Measurements from ENCODE around the gene ZNF667. TPM values are rescaled to one million over a fixed set of nuclear protein-coding genes. Genes with fewer than 3 reads are reported as not detected.

Gene ZNF667
- total RNA-seq, 6 donors from 2014 or later: 1.1 to 3.6 (median 1.9) TPM

DNA sequence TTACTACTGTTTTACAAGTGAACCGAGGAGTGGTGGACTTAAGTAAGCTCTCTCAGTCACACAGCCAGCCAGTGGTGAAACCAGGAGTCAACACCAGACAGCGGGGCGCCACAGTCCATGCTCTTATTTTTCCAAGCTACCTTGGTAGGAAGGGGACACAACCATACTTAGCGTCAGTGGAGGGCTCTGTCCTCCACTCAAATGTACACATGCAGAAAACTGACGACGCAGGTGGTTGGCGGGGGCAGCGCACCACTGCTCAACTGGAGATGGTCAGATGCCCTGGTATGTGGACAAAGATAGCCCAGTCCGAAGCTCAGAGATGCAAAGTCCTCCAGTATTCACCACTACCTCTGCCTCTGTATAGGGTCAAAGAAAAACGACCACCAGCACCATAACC is 1.1 kb downstream of the ZNF667 start:
- ATAC-seq (ENCODE audit: low FRiP score in 2 of 2) (no peak), DNase-seq (peak in 1 of 2 donors; percentile 48)
- WGBS, 2 donors: 75 to 90% methylated on average over 9 to 10 of the region's 10 CpGs
- Histone ChIP-seq H3K36me3 (peaks cover 0 to 10% (median 0%) of the 10 kb centered on the region in 4 donors), H3K9me3 (peaks cover 0 to 42% (median 26%) of the 10 kb centered on the region in 4 donors), H3K27me3 (peaks cover 0 to 4% (median 0%) of the 10 kb centered on the region in 4 donors), H3K4me3 (peak overlapping the region in 1 of 4 donors; percentile 83), H3K4me1 (peaks cover 0 to 7% (median 3%) of the 10 kb centered on the region in 4 donors), H3K27ac (no peak overlapping the region)
- TF ChIP-seq CTCF (IDR thresholded peaks at IDR 0.05) (no peak), POLR2AphosphoS5 (IDR thresholded peaks at IDR 0.05) (no peak), EP300 (IDR thresholded peaks at IDR 0.05) (no peak), POLR2A (IDR thresholded peaks at IDR 0.05) (no peak)

- peaks cover 5 to 48% (median 32%) of the 10 kb centered on the region in 4 donors for H3K9me3 ChIP-seq
- WGBS, 2 donors: 75% methylated on average over 3 of the region's 3 CpGs; no CpG with 5 or more reads in 1 of the 2 donors
- DNase-seq (no peak), ATAC-seq (ENCODE audit: low FRiP score in 2 of 2) (no peak)
- peaks cover 0 to 4% (median 0%) of the 10 kb centered on the region in 4 donors for H3K27me3 ChIP-seq
- H3K4me3 ChIP-seq: no peak overlapping the region
- H3K4me1 ChIP-seq: peaks cover 0 to 5% (median 3%) of the 10 kb centered on the region in 4 donors
- no peak overlapping the region for H3K27ac ChIP-seq
- H3K36me3 ChIP-seq: peaks cover 0 to 10% (median 0%) of the 10 kb centered on the region in 4 donors
- TF ChIP-seq POLR2AphosphoS5 (IDR thresholded peaks at IDR 0.05) (no peak), CTCF (IDR thresholded peaks at IDR 0.05) (no peak), POLR2A (IDR thresholded peaks at IDR 0.05) (no peak), EP300 (IDR thresholded peaks at IDR 0.05) (no peak)
These were observed 2.8 kb downstream of the ZNF667 start for GRCh38 chr19:56474308-56474707.

- no peak for TF ChIP-seq POLR2AphosphoS5 (IDR thresholded peaks at IDR 0.05)
- no peak for TF ChIP-seq POLR2A (IDR thresholded peaks at IDR 0.05)
- TF ChIP-seq CTCF (IDR thresholded peaks at IDR 0.05): no peak
- no peak for TF ChIP-seq EP300 (IDR thresholded peaks at IDR 0.05)
- no peak overlapping the region for H3K4me3 ChIP-seq
- 94 to 98% methylated on average over 8 of the region's 8 CpGs for WGBS, 2 donors
These were observed 35.8 kb downstream of the ZNF667 start for GRCh38 chr19:56441206-56441792.

GRCh38 chr19:56423985-56424353 is 53.2 kb downstream of the ZNF667 start:
- DNase-seq: no peak
- H3K4me1 ChIP-seq: no peaks in the 10 kb centered on the region
- H3K27ac ChIP-seq: no peak overlapping the region
- TF ChIP-seq POLR2AphosphoS5 (IDR thresholded peaks at IDR 0.05) (no peak), POLR2A (IDR thresholded peaks at IDR 0.05) (no peak), CTCF (IDR thresholded peaks at IDR 0.05) (no peak), EP300 (IDR thresholded peaks at IDR 0.05) (no peak)
- H3K4me3 ChIP-seq: no peak overlapping the region
- 89 to 91% methylated on average over 1 of the region's 1 CpG for WGBS, 2 donors
- H3K27me3 ChIP-seq: no peaks in the 10 kb centered on the region
- peaks cover 99 to 100% (median 100%) of the 10 kb centered on the region in 4 donors for H3K9me3 ChIP-seq
- ATAC-seq (ENCODE audit: low FRiP score in 2 of 2): no peak
- H3K36me3 ChIP-seq: peaks cover 3 to 51% (median 33%) of the 10 kb centered on the region in 4 donors

More at GRCh38 chr19:56441206-56441792, 35.8 kb downstream of the ZNF667 start:
- Histone ChIP-seq H3K27me3 (no peaks in the 10 kb centered on the region), H3K9me3 (peaks cover 74 to 85% (median 84%) of the 10 kb centered on the region in 4 donors), H3K36me3 (peaks cover 0 to 11% (median 1%) of the 10 kb centered on the region in 4 donors), H3K27ac (no peak overlapping the region), H3K4me1 (no peaks in the 10 kb centered on the region)
- no peak for DNase-seq
- no peak for ATAC-seq (ENCODE audit: low FRiP score in 2 of 2)

Data from upper lobe of left lung (tissue), 6 donors.